GM23338 (cell line): ENCODE results near the gene TM6SF1. TPM values are rescaled to one million over a fixed set of nuclear protein-coding genes. Genes with fewer than 3 reads are reported as not detected.

Source experiments
- ATAC-seq: fragments of 200-7000 bp; cut with Tn5 transposase; 3 replicates; pipeline ENCODE4 v1.9.1; 2020
- DNase-seq: peaks from one replicate; pipeline ENCODE4 v3.0.0-alpha.2; 2015; ENCODE audit warnings: low spot score
- H2AFZ ChIP-seq: fragments of 200-600 bp; sonication (generic); 2 replicates; pipeline ENCODE4 v1.8.0; 2016; ENCODE audit warnings: antibody characterized with exemption, mild to moderate bottlenecking, moderate library complexity
- H3F3A ChIP-seq: fragments of 200-600 bp; sonication (generic); replicated peaks from 2 replicates; pipeline ENCODE4 v1.8.0; 2017; ENCODE audit warnings: antibody characterized with exemption, mixed run types, low read depth
- H3K27ac ChIP-seq: fragments of 200-600 bp; sonication (generic); 2 replicates; pipeline ENCODE4 v1.6.1; 2016; ENCODE audit warnings: low read depth
- H3K27me3 ChIP-seq: fragments of 200-600 bp; sonication (generic); 2 replicates; pipeline ENCODE4 v1.8.0; 2016; ENCODE audit warnings: mild to moderate bottlenecking, mixed run types, moderate library complexity; ENCODE audit not compliant: insufficient read depth
- H3K36me3 ChIP-seq: fragments of 200-600 bp; sonication (generic); 2 replicates; pipeline ENCODE4 v1.8.0; 2016; ENCODE audit warnings: mild to moderate bottlenecking; ENCODE audit not compliant: insufficient read depth
- H3K4me1 ChIP-seq: fragments of 200-600 bp; sonication (generic); 2 replicates; pipeline ENCODE4 v1.8.0; 2016; ENCODE audit warnings: mild to moderate bottlenecking, moderate library complexity; ENCODE audit not compliant: insufficient read depth
- H3K4me2 ChIP-seq: fragments of 200-600 bp; sonication (generic); 2 replicates; pipeline ENCODE4 v1.7.1; 2017; ENCODE audit warnings: mixed run types
- H3K4me3 ChIP-seq: fragments of 200-600 bp; sonication (generic); 2 replicates; pipeline ENCODE4 v1.6.1; 2016; ENCODE audit warnings: mixed run types
- H3K79me2 ChIP-seq: fragments of 200-600 bp; sonication (generic); replicated peaks from 2 replicates; pipeline ENCODE4 v1.8.0; 2017; ENCODE audit warnings: mild to moderate bottlenecking; ENCODE audit not compliant: insufficient read depth
- H3K9me2 ChIP-seq: fragments of 200-600 bp; sonication (generic); 2 replicates; pipeline ENCODE4 v1.8.0; 2017; ENCODE audit not compliant: insufficient read depth
- H4K20me1 ChIP-seq: fragments of 200-600 bp; sonication (generic); replicated peaks from 2 replicates; pipeline ENCODE4 v1.8.0; 2017; ENCODE audit warnings: mild to moderate bottlenecking; ENCODE audit not compliant: insufficient read depth
- H3K27ac Mint-ChIP-seq: 2 replicates; pipeline ENCODE4 v1.8.0; 2020; ENCODE audit warnings: inconsistent platforms, mild to moderate bottlenecking, moderate library complexity, mixed read lengths
- H3K27me3 Mint-ChIP-seq: 3 replicates; pipeline ENCODE4 v1.8.0; 2022; ENCODE audit warnings: low read depth, mild to moderate bottlenecking, moderate library complexity, mixed read lengths, inconsistent platforms; ENCODE audit not compliant: insufficient read depth, poor library complexity
- H3K36me3 Mint-ChIP-seq: 3 replicates; pipeline ENCODE4 v1.8.0; 2021; ENCODE audit warnings: low read depth, mild to moderate bottlenecking, inconsistent platforms, moderate library complexity, mixed read lengths
- H3K4me1 Mint-ChIP-seq: 3 replicates; pipeline ENCODE4 v1.8.0; 2020; ENCODE audit warnings: mild to moderate bottlenecking, inconsistent platforms, mixed read lengths
- H3K4me3 Mint-ChIP-seq: 3 replicates; pipeline ENCODE4 v1.8.0; 2021; ENCODE audit warnings: moderate library complexity, mild to moderate bottlenecking, inconsistent platforms, mixed read lengths
- H3K9me3 Mint-ChIP-seq: 3 replicates; pipeline ENCODE4 v1.8.0; 2020; ENCODE audit warnings: moderate library complexity, mild to moderate bottlenecking, inconsistent platforms, mixed read lengths
- CREB1 ChIP-seq: fragments of 250-450 bp; sonication (Bioruptor Pico); IDR thresholded peaks from 2 replicates; pipeline ENCODE4 v1.5.0; 2020; ENCODE audit warnings: low read depth, mild to moderate bottlenecking, moderate library complexity
- EZH2 ChIP-seq: fragments of 200-600 bp; sonication (generic); IDR thresholded peaks from one replicate; pipeline ENCODE4 v1.8.0; 2017; ENCODE audit warnings: antibody characterized with exemption, mild to moderate bottlenecking, low read depth; ENCODE audit not compliant: unreplicated experiment
- EZH2phosphoT487 ChIP-seq: fragments of 200-600 bp; sonication (generic); IDR thresholded peaks from one replicate; pipeline ENCODE4 v1.8.1; 2018; ENCODE audit warnings: antibody characterized with exemption; ENCODE audit not compliant: unreplicated experiment
- JUNB ChIP-seq: IDR thresholded peaks from one replicate; pipeline ENCODE4 v1.6.1; 2016; ENCODE audit warnings: antibody characterized with exemption; ENCODE audit not compliant: unreplicated experiment
- NANOG ChIP-seq: IDR thresholded peaks from 2 replicates; pipeline ENCODE4 v1.6.1; 2016; ENCODE audit warnings: antibody characterized with exemption, borderline replicate concordance
- POLR2AphosphoS5 ChIP-seq: IDR thresholded peaks from 2 replicates; pipeline ENCODE4 v1.6.1; 2016; ENCODE audit warnings: antibody characterized with exemption, low read depth
- STAT1 ChIP-seq: IDR thresholded peaks from one replicate; pipeline ENCODE4 v1.6.1; 2016; ENCODE audit warnings: antibody characterized with exemption; ENCODE audit not compliant: unreplicated experiment
- polyA plus RNA-seq: library from polyadenylated mRNA; unstranded; fragments of >200 nt; fragmentation: Nextera tagmentation; extraction: Ambion mirVana; gene quantifications from 2 replicates; pipeline ENCODE4 v1.2.1, GENCODE V29; 2016
- total RNA-seq: library from RNA; depleted of rRNA; stranded (reverse); fragments of >200 nt; shearing (Covaris generic); gene quantifications from 2 replicates; pipeline ENCODE4 v1.2.3, GENCODE V29; 2014
- TF ChIP-seq, protein P1 (sequence below): IDR thresholded peaks from 2 replicates; pipeline ENCODE4 v1.6.1; 2016; ENCODE audit warnings: antibody characterized with exemption
- TF ChIP-seq, protein P2 (sequence below): IDR thresholded peaks from one replicate; pipeline ENCODE4 v1.6.1; 2018; ENCODE audit warnings: antibody characterized with exemption; ENCODE audit not compliant: unreplicated experiment

TM6SF1 gene
- total and polyA plus RNA-seq, 2 experiments from 2014 or later: 0.80 to 1.5 TPM

DNA sequence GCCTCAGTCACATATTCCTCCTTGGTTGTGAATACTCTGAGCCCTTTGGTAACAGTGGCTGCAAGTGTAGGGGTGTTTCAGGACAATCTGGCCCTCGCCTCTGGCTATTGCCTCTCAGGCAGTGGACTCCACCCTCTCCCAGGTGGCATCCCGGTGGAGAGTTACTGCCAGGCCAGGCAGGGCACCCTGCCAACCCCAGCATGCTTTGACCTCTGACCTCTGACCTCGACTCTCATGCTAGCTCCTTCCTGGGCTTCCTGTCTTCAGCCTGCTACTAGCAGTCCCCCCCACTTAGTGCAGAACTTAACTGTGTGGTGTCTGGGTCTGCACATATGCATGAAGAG is 5.5 kb downstream of the TM6SF1 start:
- Histone ChIP-seq H3K36me3 (no peaks in the 10 kb centered on the region), H2AFZ (no peak overlapping the region), H4K20me1 (no peaks in the 10 kb centered on the region), H3K9me2 (0 out of 2 replicates have a peak, but pooled peaks cover 6% of the 10 kb centered on the region), H3K27ac (no peak overlapping the region), H3F3A (no peaks in the 10 kb centered on the region), H3K79me2 (no peaks in the 10 kb centered on the region), H3K27me3 (peaks cover 14% of the 10 kb centered on the region), H3K4me2 (no peak overlapping the region), H3K4me1 (no peaks in the 10 kb centered on the region), H3K4me3 (no peak overlapping the region)
- Mint-ChIP-seq H3K4me1 (peaks cover 16% of the 10 kb centered on the region), H3K36me3 (peaks cover 3% of the 10 kb centered on the region; the same call in 1 of the 3 replicates), H3K9me3 (peaks cover 3% of the 10 kb centered on the region; the same call in 2 of the 3 replicates), H3K27me3 (peaks cover 15% of the 10 kb centered on the region), H3K27ac (no peak overlapping the region), H3K4me3 (no peak overlapping the region)
- DNase-seq: no peak
- ATAC-seq: no peak
- TF ChIP-seq CREB1 (no peak), POLR2AphosphoS5 (no peak), EZH2phosphoT487 (no peak), EZH2 (no peak)

GRCh38 chr15:83113881-83114674 is 6.6 kb downstream of the TM6SF1 start:
- ATAC-seq (no peak), DNase-seq (no peak)
- TF ChIP-seq, protein P1, sequence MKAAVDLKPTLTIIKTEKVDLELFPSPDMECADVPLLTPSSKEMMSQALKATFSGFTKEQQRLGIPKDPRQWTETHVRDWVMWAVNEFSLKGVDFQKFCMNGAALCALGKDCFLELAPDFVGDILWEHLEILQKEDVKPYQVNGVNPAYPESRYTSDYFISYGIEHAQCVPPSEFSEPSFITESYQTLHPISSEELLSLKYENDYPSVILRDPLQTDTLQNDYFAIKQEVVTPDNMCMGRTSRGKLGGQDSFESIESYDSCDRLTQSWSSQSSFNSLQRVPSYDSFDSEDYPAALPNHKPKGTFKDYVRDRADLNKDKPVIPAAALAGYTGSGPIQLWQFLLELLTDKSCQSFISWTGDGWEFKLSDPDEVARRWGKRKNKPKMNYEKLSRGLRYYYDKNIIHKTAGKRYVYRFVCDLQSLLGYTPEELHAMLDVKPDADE: no peak
- TF ChIP-seq CREB1 (no peak), EZH2 (no peak)
- no peaks in the 10 kb centered on the region for H3K79me2 ChIP-seq
- Mint-ChIP-seq H3K9me3 (peaks cover 3% of the 10 kb centered on the region; the same call in 2 of the 3 replicates), H3K36me3 (peaks cover 3% of the 10 kb centered on the region; the same call in 1 of the 3 replicates), H3K4me3 (no peak overlapping the region), H3K27me3 (peaks cover 8% of the 10 kb centered on the region), H3K27ac (no peak overlapping the region), H3K4me1 (peaks cover 9% of the 10 kb centered on the region)
- H3K27ac ChIP-seq: no peak overlapping the region
- 0 out of 2 replicates have a peak, but pooled peaks cover 6% of the 10 kb centered on the region for H3K9me2 ChIP-seq
- H3F3A ChIP-seq: no peaks in the 10 kb centered on the region
- no peak overlapping the region for H3K4me2 ChIP-seq
- H4K20me1 ChIP-seq: no peaks in the 10 kb centered on the region
- no peaks in the 10 kb centered on the region for H3K4me1 ChIP-seq
- no peak overlapping the region for H2AFZ ChIP-seq
- no peaks in the 10 kb centered on the region for H3K36me3 ChIP-seq
- peaks cover 2% of the 10 kb centered on the region; the same call in 1 of the 2 replicates for H3K27me3 ChIP-seq
- H3K4me3 ChIP-seq: no peak overlapping the region

DNA sequence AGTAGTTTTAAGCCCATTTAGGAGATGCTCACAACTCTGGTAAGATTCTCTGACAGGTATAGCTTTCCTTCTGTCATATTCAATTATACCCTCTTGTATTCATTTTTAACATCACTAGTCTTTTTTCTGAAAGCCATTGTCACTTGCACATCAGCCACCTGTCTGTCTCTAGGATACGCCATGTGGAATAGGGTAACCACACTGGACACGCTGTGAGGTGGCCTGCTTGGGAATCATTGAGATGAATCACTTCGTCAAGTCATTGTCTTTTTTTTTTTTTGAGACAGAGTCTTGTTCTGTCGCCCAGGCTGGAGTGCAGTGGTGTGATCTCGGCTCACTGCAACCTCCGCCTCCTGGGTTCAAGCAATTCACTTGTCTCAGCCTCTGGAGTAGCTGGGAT is 7.4 kb downstream of the TM6SF1 start:
- DNase-seq: no peak
- Histone ChIP-seq H3K79me2 (no peaks in the 10 kb centered on the region), H3K27ac (no peak overlapping the region), H3K4me3 (no peak overlapping the region), H3K4me1 (no peaks in the 10 kb centered on the region), H4K20me1 (no peaks in the 10 kb centered on the region), H3F3A (no peaks in the 10 kb centered on the region), H2AFZ (no peak overlapping the region), H3K27me3 (no peaks in the 10 kb centered on the region), H3K36me3 (no peaks in the 10 kb centered on the region), H3K9me2 (0 out of 2 replicates have a peak, but pooled peaks cover 6% of the 10 kb centered on the region), H3K4me2 (no peak overlapping the region)
- H3K27me3 Mint-ChIP-seq: peaks cover 6% of the 10 kb centered on the region
- H3K27ac Mint-ChIP-seq: no peak overlapping the region
- H3K36me3 Mint-ChIP-seq: peaks cover 3% of the 10 kb centered on the region; the same call in 1 of the 3 replicates
- TF ChIP-seq, protein P2, sequence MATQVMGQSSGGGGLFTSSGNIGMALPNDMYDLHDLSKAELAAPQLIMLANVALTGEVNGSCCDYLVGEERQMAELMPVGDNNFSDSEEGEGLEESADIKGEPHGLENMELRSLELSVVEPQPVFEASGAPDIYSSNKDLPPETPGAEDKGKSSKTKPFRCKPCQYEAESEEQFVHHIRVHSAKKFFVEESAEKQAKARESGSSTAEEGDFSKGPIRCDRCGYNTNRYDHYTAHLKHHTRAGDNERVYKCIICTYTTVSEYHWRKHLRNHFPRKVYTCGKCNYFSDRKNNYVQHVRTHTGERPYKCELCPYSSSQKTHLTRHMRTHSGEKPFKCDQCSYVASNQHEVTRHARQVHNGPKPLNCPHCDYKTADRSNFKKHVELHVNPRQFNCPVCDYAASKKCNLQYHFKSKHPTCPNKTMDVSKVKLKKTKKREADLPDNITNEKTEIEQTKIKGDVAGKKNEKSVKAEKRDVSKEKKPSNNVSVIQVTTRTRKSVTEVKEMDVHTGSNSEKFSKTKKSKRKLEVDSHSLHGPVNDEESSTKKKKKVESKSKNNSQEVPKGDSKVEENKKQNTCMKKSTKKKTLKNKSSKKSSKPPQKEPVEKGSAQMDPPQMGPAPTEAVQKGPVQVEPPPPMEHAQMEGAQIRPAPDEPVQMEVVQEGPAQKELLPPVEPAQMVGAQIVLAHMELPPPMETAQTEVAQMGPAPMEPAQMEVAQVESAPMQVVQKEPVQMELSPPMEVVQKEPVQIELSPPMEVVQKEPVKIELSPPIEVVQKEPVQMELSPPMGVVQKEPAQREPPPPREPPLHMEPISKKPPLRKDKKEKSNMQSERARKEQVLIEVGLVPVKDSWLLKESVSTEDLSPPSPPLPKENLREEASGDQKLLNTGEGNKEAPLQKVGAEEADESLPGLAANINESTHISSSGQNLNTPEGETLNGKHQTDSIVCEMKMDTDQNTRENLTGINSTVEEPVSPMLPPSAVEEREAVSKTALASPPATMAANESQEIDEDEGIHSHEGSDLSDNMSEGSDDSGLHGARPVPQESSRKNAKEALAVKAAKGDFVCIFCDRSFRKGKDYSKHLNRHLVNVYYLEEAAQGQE: no peak
- TF ChIP-seq CREB1 (no peak), NANOG (no peak), EZH2 (no peak), JUNB (no peak), STAT1 (no peak)
- ATAC-seq: no peak
- H3K9me3 Mint-ChIP-seq: peaks cover 3% of the 10 kb centered on the region; the same call in 2 of the 3 replicates
- peaks cover 2% of the 10 kb centered on the region; the same call in 2 of the 3 replicates for H3K4me1 Mint-ChIP-seq
- H3K4me3 Mint-ChIP-seq: no peak overlapping the region
